T-cell (primary cell): Measurements from ENCODE around the gene WNT9A. TPM values are rescaled to one million over a fixed set of nuclear protein-coding genes. Genes with fewer than 3 reads are reported as not detected.

ENCODE experiments used
- ATAC-seq, 4 experiments: fragments of 200-7000 bp in 3 of 4; fragments of 150-1000 bp in 1 of 4; cut with Tn5 transposase; replicated peaks in 1 of 4; 1 replicate in 3 of 4; 2 replicates in 1 of 4; pipeline ENCODE4 v1.10.0; 2021; ENCODE audit warnings: moderate library complexity in 3 of 4, mild to moderate bottlenecking in 2 of 4, moderate number of reproducible peaks in 1 of 4
- CTCF ChIA-PET, 2 donors: fragments of 300-600 bp; sonication (Branson Sonifier 250); formaldehyde crosslinking; loops; one replicate each; lab custom pipeline; 2022; ENCODE audit warnings: antibody characterized with exemption in 2 of 2; lab: Charles Lee
- POLR2A ChIA-PET, 2 donors: fragments of 300-600 bp; sonication (Branson Sonifier 250); formaldehyde crosslinking; loops; one replicate each; lab custom pipeline; 2022; ENCODE audit warnings: antibody characterized with exemption in 2 of 2; lab: Charles Lee
- DNase-seq, 35 experiments: peaks; one replicate each; pipeline versions ENCODE4 v3.0.0 to v3.0.0-alpha.2; 2013 to 2023
- H3K27ac ChIP-seq: one replicate; pipeline ENCODE4 v1.5.1; 2013; ENCODE audit warnings: low read length
- H3K27me3 ChIP-seq, 2 experiments: replicated peaks in 1 of 2; 1 replicate in 1 of 2; 2 replicates in 1 of 2; pipeline versions ENCODE4 v1.6.1 to v1.7.0; 2013; ENCODE audit warnings: low read length in 1 of 2, mixed read lengths in 1 of 2; ENCODE audit not compliant: control insufficient read depth in 2 of 2, insufficient read depth in 2 of 2; ENCODE audit errors: extremely low read depth in 1 of 2
- H3K36me3 ChIP-seq, 2 donors: 1 replicate in 1 of 2; 2 replicates in 1 of 2; pipeline versions ENCODE4 v1.6.1 to v1.7.0; 2013; ENCODE audit warnings: low read length in 1 of 2; ENCODE audit not compliant: control insufficient read depth in 2 of 2, insufficient read depth in 1 of 2; ENCODE audit errors: extremely low read depth in 1 of 2
- H3K4me1 ChIP-seq, 2 experiments: 1 replicate in 1 of 2; 2 replicates in 1 of 2; pipeline versions ENCODE4 v1.6.1 to v1.7.0; 2013; ENCODE audit warnings: low read length in 2 of 2, mixed read lengths in 1 of 2; ENCODE audit not compliant: insufficient read depth in 2 of 2, control insufficient read depth in 1 of 2; ENCODE audit errors: extremely low read depth in 1 of 2
- H3K4me3 ChIP-seq, 2 donors: 1 replicate in 1 of 2; 2 replicates in 1 of 2; pipeline versions ENCODE4 v1.5.1 to v1.7.0; 2013; ENCODE audit warnings: mild to moderate bottlenecking in 2 of 2, low read length in 1 of 2, moderate library complexity in 1 of 2; ENCODE audit not compliant: control insufficient read depth in 1 of 2; ENCODE audit errors: extremely low read depth in 1 of 2
- H3K9me3 ChIP-seq: 2 replicates; pipeline ENCODE4 v1.7.0; 2013
- H3K27ac Mint-ChIP-seq, 2 donors: one replicate each; pipeline ENCODE4 v1.8.0; 2020 to 2021; ENCODE audit warnings: mild to moderate bottlenecking in 2 of 2, mixed read lengths in 2 of 2
- H3K27me3 Mint-ChIP-seq, 2 donors: one replicate each; pipeline ENCODE4 v1.8.0; 2021 to 2022; ENCODE audit warnings: mixed read lengths in 2 of 2
- H3K36me3 Mint-ChIP-seq: one replicate; pipeline ENCODE4 v1.8.0; 2021; ENCODE audit warnings: mixed read lengths
- H3K4me1 Mint-ChIP-seq, 3 donors: one replicate each; pipeline ENCODE4 v1.8.0; 2020 to 2022; ENCODE audit warnings: mixed read lengths in 3 of 3, mild to moderate bottlenecking in 1 of 3
- H3K4me3 Mint-ChIP-seq, 3 donors: one replicate each; pipeline ENCODE4 v1.8.0; 2020 to 2022; ENCODE audit warnings: mild to moderate bottlenecking in 3 of 3, mixed read lengths in 3 of 3, moderate library complexity in 3 of 3
- H3K9me3 Mint-ChIP-seq, 3 donors: one replicate each; pipeline ENCODE4 v1.8.0; 2020 to 2022; ENCODE audit warnings: mixed read lengths in 3 of 3
- WGBS: methylation state at CpG from one replicate; pipeline ENCODE4 v1.1.5; 2013; ENCODE audit warnings: missing lambda C conversion rate; ENCODE audit not compliant: insufficient coverage; 5-methylcytosine and 5-hydroxymethylcytosine counted together
- total RNA-seq, 35 experiments: library from RNA in 6 of 35; stranded (reverse) in 6 of 35; fragments of 120-200 nt in 1 of 35; gene quantifications; one replicate each; pipeline versions ENCODE4 v1.2.1 to v1.2.4 and lab custom pipeline; 2013 to 2026

WNT9A gene
- total RNA-seq, 5 donors from 2014 or later (not counting 1 experiment from before 2014, with no cell fraction given) = 0.12 to 0.72 (median 0.48) TPM; not detected in 1

DNA sequence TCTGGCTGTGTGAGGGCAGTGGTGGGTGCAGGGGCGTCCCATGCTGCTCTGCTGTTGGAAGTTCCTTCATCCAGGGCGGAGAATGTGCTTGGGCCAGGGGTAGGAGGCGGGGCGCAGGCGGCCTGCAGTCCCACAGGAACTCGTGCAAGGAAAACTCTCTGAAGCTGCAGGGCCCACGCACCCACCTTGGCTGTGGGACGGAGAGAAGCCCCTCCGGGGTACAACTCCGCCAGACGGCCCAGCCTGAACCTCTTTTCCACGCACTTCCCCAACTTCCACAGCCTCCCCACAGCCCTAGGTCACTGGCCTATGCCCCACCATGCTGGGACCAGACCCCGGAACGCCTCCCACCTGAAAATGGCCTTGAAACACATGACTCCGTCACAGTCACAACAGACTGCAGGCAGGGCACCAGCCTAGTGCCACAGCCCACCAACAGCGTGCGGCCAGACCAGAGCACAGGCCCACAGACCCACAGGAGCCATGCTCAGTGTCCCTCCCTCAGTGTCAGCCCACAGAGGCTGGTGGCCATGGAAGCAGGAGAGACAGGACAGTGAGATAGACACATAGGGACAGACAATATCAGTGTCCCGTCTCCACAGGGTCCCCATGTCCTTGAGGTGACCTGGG lies 47.8 kb downstream of the WNT9A start:
- H3K4me1 ChIP-seq = no peaks in the 10 kb centered on the region
- H3K4me3 ChIP-seq = no peak overlapping the region
- no peaks in the 10 kb centered on the region for H3K9me3 ChIP-seq
- Mint-ChIP-seq H3K27ac (no peak overlapping the region), H3K4me1 (peaks cover 7 to 18% (median 12%) of the 10 kb centered on the region in 3 donors), H3K27me3 (no peaks in the 10 kb centered on the region), H3K4me3 (no peak overlapping the region), H3K9me3 (no peaks in the 10 kb centered on the region), H3K36me3 (no peaks in the 10 kb centered on the region)
- DNase-seq = peak in 4 of 35 experiments; percentile 0 to 17 (median 2)
- no peak overlapping the region for H3K27ac ChIP-seq
- peaks cover 0 to 19% of the 10 kb centered on the region in 2 experiments for H3K27me3 ChIP-seq
- ChIA-PET POLR2A (no interaction called here), CTCF (no interaction called here)
- no peak for ATAC-seq
- H3K36me3 ChIP-seq = no peaks in the 10 kb centered on the region
- WGBS = 84% methylated on average over 16 of the region's 18 CpGs

DNA sequence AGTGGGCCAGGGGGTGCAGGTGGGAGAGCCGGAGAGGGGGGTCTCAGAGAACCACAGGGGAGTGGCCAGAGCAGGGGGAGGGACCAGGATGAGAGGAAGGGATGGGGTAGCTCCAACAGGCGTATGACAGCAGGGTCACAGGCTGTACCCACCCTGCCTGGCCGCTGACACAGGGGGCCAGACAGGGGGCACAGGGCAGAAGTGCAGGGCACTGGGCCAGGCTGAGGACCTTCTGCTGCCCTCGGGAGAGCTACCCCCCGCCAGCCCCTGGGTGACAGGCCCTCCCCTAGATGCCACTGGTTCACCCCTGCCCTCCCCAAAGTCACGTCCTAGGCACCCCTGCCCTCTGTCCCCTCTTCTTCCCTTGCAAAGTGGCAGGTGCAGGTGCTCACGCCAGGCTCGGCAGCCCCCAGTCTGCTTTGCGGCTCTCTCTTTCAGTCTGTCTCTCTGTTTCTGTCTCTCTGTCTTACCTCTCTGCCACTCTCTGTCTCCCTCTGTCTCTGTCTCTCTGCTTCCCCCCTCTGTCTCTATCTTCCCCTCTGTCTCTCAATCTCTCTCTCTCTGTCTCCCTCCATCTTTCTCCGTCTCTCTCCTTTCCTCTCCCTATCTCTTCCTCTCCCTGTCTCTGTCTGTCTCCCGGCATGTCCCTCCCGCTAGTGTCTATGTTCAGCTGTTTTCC lies 48.5 kb downstream of the WNT9A start:
- Histone ChIP-seq H3K9me3 (no peaks in the 10 kb centered on the region), H3K4me1 (no peaks in the 10 kb centered on the region), H3K4me3 (no peak overlapping the region), H3K27ac (no peak overlapping the region), H3K36me3 (no peaks in the 10 kb centered on the region), H3K27me3 (peaks cover 0 to 19% of the 10 kb centered on the region in 2 experiments)
- Mint-ChIP-seq H3K36me3 (no peaks in the 10 kb centered on the region), H3K4me1 (peaks cover 7 to 18% (median 12%) of the 10 kb centered on the region in 3 donors), H3K9me3 (no peaks in the 10 kb centered on the region), H3K27ac (no peak overlapping the region), H3K4me3 (no peak overlapping the region), H3K27me3 (no peaks in the 10 kb centered on the region)
- DNase-seq = peak in 4 of 35 experiments; percentile 0 to 10 (median 2)
- POLR2A ChIA-PET = no interaction called here
- CTCF ChIA-PET = no interaction called here
- WGBS = 81% methylated on average over 8 of the region's 12 CpGs
- no peak for ATAC-seq

DNA sequence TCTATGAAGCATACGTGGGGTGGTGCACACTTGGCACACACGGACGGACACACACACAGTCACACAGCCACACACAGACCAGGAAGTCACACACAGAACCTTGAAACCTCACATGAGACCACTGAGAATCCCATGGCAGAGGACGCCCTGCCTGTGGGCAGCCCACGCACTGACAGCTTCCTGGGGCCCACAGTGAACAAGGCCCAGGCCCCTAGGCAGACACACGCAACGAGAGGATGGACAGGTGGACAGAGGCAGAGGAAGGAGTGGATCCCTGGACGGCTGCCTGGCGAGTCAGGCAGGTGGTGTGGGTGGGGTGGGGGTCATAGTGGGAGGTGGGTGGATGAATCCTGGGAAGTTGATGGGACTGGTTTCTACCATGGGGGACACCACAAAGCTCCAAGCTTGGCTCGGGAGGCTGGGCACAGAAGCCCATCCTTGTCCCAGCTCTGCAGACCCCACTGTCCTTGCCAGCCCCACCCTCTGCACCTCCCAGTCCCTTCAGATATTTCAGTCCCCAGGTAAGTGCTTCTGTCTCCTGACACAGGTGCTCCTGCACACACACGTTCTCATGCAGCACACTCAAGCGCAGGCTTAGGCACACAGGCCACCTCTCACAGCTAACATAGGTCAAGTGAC lies 49.1 kb downstream of the WNT9A start:
- DNase-seq (peak in 5 of 35 experiments; percentile 1 to 20 (median 2)), ATAC-seq (no peak)
- no peaks in the 10 kb centered on the region for H3K36me3 ChIP-seq
- H3K27ac Mint-ChIP-seq = no peak overlapping the region
- H3K27me3 Mint-ChIP-seq = no peaks in the 10 kb centered on the region
- ChIA-PET POLR2A (no interaction called here), CTCF (no interaction called here)
- H3K9me3 ChIP-seq = no peaks in the 10 kb centered on the region
- H3K4me1 Mint-ChIP-seq = peaks cover 7 to 18% (median 12%) of the 10 kb centered on the region in 3 donors
- H3K36me3 Mint-ChIP-seq = no peaks in the 10 kb centered on the region
- WGBS = 47% methylated on average over 8 of the region's 12 CpGs
- no peak overlapping the region for H3K4me3 ChIP-seq
- H3K27ac ChIP-seq = no peak overlapping the region
- peaks cover 0 to 16% of the 10 kb centered on the region in 2 experiments for H3K27me3 ChIP-seq
- H3K9me3 Mint-ChIP-seq = no peaks in the 10 kb centered on the region
- no peak overlapping the region for H3K4me3 Mint-ChIP-seq
- H3K4me1 ChIP-seq = no peaks in the 10 kb centered on the region

DNA sequence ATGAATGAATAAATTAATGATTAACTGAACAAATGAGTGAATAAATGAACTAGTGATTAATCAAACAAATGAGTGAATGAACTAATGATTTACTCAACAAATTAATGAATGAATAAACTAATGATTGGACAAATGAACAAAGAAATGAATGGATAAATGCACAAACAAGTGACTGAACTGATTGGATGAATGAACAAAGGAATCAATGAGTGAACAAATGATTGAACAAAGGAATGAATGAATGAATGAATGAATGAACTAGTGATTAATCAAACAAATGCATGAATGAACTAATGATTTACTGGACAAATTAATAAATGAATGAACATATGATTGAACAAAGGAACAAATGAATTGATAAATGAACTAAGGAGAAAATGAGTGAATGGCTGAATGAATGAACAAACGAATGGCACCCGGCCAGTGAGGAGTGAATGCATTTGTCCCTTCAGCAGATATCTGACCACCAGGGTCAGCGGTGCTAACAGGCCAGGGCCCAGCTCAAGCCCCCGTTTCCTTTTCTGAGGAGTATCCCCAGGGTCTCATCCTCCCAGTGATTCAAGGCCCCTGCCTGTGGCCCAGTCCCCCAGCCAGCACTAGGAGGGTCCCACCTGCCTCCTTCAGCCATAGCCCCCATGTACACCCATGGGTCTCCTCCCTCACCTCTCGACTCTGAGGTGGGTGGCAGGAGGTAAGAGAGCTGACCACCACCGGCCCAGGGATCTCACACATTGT lies 49.9 kb downstream of the WNT9A start:
- Histone ChIP-seq H3K36me3 (no peaks in the 10 kb centered on the region), H3K27ac (no peak overlapping the region), H3K4me1 (no peaks in the 10 kb centered on the region), H3K4me3 (no peak overlapping the region), H3K27me3 (peaks cover 0 to 9% of the 10 kb centered on the region in 2 experiments), H3K9me3 (no peaks in the 10 kb centered on the region)
- CTCF ChIA-PET = no interaction called here
- Mint-ChIP-seq H3K4me1 (peaks cover 7 to 18% (median 12%) of the 10 kb centered on the region in 3 donors), H3K27ac (peak overlapping the region in 1 of 2 donors; percentile 0), H3K9me3 (no peaks in the 10 kb centered on the region), H3K27me3 (no peaks in the 10 kb centered on the region), H3K36me3 (no peaks in the 10 kb centered on the region), H3K4me3 (no peak overlapping the region)
- WGBS = 73% methylated on average over 4 of the region's 6 CpGs
- POLR2A ChIA-PET = no interaction called here
- ATAC-seq = no peak
- DNase-seq = peak in 2 of 35 experiments; percentile 0 to 22

DNA sequence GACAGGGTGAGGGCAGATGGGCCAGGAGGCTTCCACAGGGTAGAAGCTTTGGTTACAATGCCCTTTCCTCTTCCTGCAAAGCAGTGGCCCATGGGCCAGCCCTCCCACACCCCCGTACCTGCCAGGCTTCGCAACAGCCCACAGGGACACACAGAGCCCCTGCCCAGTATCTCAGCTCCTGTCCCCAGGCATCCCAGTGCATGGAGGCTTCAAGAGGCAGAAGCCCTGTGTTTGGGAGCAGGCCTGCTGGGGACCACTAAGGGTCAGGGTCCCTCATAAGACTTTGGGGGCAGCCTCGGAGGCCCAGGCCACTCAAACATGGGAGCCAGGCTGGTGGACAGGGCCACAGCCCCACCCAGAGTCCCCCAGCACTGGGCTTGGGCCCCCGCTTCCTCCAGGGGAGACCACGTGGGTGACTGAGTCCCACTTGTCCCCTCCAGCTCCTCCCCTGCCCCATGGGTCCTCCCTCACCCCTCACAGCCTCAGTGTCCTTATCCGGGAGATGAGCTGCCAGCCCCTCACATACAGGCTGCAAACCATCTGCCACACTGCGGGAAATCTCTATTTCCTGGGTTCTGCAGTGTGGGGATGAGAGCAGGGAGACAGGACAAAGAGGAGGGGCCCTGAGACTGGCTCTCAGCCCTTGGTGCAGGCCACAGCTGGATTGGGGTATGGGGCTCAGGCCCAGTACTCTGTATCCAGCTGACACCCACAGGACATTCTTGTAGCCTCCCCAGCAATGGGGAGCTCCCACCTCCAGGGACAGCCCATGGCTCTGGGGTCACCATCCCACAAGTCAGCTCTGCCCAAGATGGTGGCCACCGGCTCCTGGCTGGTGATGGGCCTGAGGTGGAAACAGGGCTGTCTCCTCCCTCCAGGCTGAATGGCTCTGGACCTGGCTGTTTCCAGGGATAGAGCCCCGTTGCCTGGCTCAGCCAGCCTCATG lies 50.7 kb downstream of the WNT9A start:
- POLR2A ChIA-PET = no interaction called here
- 84% methylated on average over 7 of the region's 9 CpGs for WGBS
- Mint-ChIP-seq H3K4me1 (peaks cover 9 to 23% (median 10%) of the 10 kb centered on the region in 3 donors), H3K9me3 (no peaks in the 10 kb centered on the region), H3K36me3 (no peaks in the 10 kb centered on the region), H3K27ac (no peak overlapping the region), H3K4me3 (no peak overlapping the region), H3K27me3 (no peaks in the 10 kb centered on the region)
- H3K27ac ChIP-seq = no peak overlapping the region
- ATAC-seq = no peak
- no peaks in the 10 kb centered on the region for H3K9me3 ChIP-seq
- H3K4me1 ChIP-seq = no peaks in the 10 kb centered on the region
- H3K4me3 ChIP-seq = no peak overlapping the region
- peak in 5 of 35 experiments; percentile 0 to 19 (median 1) for DNase-seq
- no peaks in the 10 kb centered on the region for H3K36me3 ChIP-seq
- H3K27me3 ChIP-seq = peaks cover 0 to 9% of the 10 kb centered on the region in 2 experiments
- CTCF ChIA-PET = no interaction called here
